AG04450 (cell line): ENCODE data around the gene OSBP. TPM values are rescaled to one million over a fixed set of nuclear protein-coding genes. Genes with fewer than 3 reads are reported as not detected.
"Not testable (repeated sequence)": the region's sequence is repeated elsewhere in the genome, so short reads cannot be mapped to it uniquely, and the experiment has no call there.

Source experiments
- CTCF ChIA-PET: fragments of 300-600, 350-600 bp; formaldehyde crosslinking; extraction: SDS; loops from one replicate; lab custom pipeline; 2022; ENCODE audit warnings: antibody characterized with exemption, inconsistent platforms; lab: Charles Lee
- POLR2A ChIA-PET: fragments of 350-600 bp; formaldehyde crosslinking; extraction: SDS; loops from one replicate; lab custom pipeline; 2021; ENCODE audit warnings: antibody characterized with exemption, inconsistent platforms; lab: Yijun Ruan, JAX
- DNase-seq: peaks from one replicate; pipeline ENCODE4 v3.0.0-alpha.2; 2011; ENCODE audit warnings: low read depth, low spot score
- H3K27ac ChIP-seq: one replicate; pipeline ENCODE4 v1.5.1; 2012; ENCODE audit warnings: low read depth, low read length, control low read depth
- H3K27me3 ChIP-seq: one replicate; pipeline ENCODE4 v1.6.0; 2012; ENCODE audit warnings: low read length; ENCODE audit not compliant: control insufficient read depth, insufficient read depth
- H3K4me3 ChIP-seq: 2 replicates; pipeline ENCODE4 v1.5.1; 2011; ENCODE audit warnings: mild to moderate bottlenecking, low read depth, low read length, control low read depth
- H3K9me3 ChIP-seq: 2 replicates; pipeline ENCODE4 v1.5.1; 2012; ENCODE audit warnings: low read length; ENCODE audit not compliant: control insufficient read depth, insufficient read depth
- polyA plus RNA-seq: library from polyadenylated mRNA; depleted of rRNA; stranded (reverse); fragments of >200 nt; gene quantifications from 2 replicates; pipeline ENCODE4 v1.2.3, GENCODE V29; 2011
- TF ChIP-seq, protein P1 (sequence below): IDR thresholded peaks from 2 replicates; pipeline ENCODE4 v1.5.1; 2011; ENCODE audit warnings: low read depth, low read length, control low read depth, inconsistent platforms

Gene OSBP
- polyA plus RNA-seq, 1 experiment: 28.4 TPM

DNA sequence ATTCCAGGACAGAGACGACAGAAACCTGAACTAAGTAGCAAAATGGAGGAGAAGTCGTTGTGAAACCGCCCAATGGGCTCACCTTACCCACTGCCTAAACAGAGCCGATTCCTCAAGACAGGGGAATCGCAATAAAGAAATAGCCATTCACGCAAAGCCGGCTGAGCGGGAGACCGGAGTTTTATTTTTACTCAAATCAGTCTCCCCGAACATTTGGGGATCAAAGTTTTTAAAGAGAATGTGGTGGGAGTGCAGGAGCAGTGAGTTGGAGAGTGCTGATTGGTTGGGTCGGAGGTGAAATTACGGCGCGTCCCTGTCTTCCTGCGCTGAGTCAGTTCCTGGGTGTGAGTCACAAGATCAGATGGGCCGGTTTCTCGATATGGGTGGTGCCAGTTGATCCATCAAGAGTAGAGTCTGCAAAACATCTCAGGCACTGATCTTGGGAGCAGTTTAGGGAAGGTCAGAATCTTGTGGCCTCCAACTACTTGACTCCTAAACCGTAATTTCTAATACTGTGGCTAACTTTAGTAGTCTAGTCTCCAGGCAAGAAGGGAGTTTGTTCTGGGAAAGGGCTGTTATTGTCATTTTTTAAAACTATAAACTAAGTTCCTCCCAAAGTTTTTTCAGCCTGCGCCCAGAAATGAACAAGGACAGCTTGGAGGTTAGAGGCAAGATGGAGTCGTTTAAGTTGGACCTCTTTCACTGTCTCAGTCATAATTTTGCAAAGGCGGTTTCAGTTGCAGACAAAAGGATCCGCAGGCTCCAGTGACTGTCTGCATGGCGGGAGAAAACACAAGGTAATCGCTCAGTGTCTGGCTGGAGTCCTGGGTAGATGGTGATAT, 70.2 kb downstream of the OSBP start:
- ChIA-PET CTCF (interaction anchor here (4.9 kb wide), 1 partner anchor 8 kb away, joined by 34 read pairs; no protein-coding TSS in a partner anchor), POLR2A (no interaction called here)
- DNase-seq: no peak
- Histone ChIP-seq H3K27me3 (no peaks in the 10 kb centered on the region), H3K4me3 (no peak overlapping the region), H3K9me3 (no peaks in the 10 kb centered on the region), H3K27ac (no peak overlapping the region)
- TF ChIP-seq, protein P1, sequence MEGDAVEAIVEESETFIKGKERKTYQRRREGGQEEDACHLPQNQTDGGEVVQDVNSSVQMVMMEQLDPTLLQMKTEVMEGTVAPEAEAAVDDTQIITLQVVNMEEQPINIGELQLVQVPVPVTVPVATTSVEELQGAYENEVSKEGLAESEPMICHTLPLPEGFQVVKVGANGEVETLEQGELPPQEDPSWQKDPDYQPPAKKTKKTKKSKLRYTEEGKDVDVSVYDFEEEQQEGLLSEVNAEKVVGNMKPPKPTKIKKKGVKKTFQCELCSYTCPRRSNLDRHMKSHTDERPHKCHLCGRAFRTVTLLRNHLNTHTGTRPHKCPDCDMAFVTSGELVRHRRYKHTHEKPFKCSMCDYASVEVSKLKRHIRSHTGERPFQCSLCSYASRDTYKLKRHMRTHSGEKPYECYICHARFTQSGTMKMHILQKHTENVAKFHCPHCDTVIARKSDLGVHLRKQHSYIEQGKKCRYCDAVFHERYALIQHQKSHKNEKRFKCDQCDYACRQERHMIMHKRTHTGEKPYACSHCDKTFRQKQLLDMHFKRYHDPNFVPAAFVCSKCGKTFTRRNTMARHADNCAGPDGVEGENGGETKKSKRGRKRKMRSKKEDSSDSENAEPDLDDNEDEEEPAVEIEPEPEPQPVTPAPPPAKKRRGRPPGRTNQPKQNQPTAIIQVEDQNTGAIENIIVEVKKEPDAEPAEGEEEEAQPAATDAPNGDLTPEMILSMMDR: no peak

DNA sequence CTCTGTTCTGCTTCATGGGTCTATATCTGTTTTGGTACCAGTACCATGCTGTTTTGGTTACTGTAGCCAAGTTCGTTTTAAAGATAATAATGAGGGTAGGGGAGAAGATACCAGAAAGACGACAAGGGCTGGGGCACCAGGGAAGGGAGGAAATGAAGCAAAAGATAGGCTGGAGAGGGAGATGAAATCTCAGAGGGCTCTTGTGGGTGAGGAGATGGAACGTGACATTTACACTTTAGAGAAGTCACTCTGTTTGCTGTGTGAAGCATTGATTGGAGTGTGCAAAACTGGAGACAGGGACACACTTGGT, 70.8 kb downstream of the OSBP start:
- POLR2A ChIA-PET: no interaction called here
- DNase-seq: no peak
- no peak overlapping the region for H3K4me3 ChIP-seq
- H3K27ac ChIP-seq: no peak overlapping the region
- H3K9me3 ChIP-seq: no peaks in the 10 kb centered on the region
- CTCF ChIA-PET: no interaction called here
- TF ChIP-seq, protein P1: no peak
- no peaks in the 10 kb centered on the region for H3K27me3 ChIP-seq

- H3K4me3 ChIP-seq, H3K27me3 ChIP-seq, H3K9me3 ChIP-seq, DNase-seq, POLR2A ChIA-PET, CTCF ChIA-PET, H3K27ac ChIP-seq: not testable (repeated sequence)
Measured at GRCh38 chr11:59543713-59544112, 71.9 kb downstream of the OSBP start.

GRCh38 chr11:59542142-59542810, 73.3 kb downstream of the OSBP start:
- POLR2A ChIA-PET: no interaction called here
- DNase-seq: no peak
- CTCF ChIA-PET: interaction anchor here (0.7 kb wide), 1 partner anchor 139 kb away, joined by 3 read pairs; no protein-coding TSS in a partner anchor

GRCh38 chr11:59534676-59535075, 80.9 kb downstream of the OSBP start:
- TF ChIP-seq, protein P1: no peak
- Histone ChIP-seq H3K4me3 (no peak overlapping the region), H3K9me3 (no peaks in the 10 kb centered on the region), H3K27ac (no peak overlapping the region), H3K27me3 (no peaks in the 10 kb centered on the region)
- DNase-seq: no peak
- CTCF ChIA-PET: interaction anchor here (1.1 to 1.5 kb wide), 2 partner anchors 145 to 146 kb away, joined by 3 read pairs; no protein-coding TSS in a partner anchor
- POLR2A ChIA-PET: no interaction called here

More at GRCh38 chr11:59542142-59542810, 73.3 kb downstream of the OSBP start:
- TF ChIP-seq, protein P1: no peak
- Histone ChIP-seq H3K27me3 (no peaks in the 10 kb centered on the region), H3K27ac (no peak overlapping the region), H3K4me3 (no peak overlapping the region), H3K9me3 (no peaks in the 10 kb centered on the region)
